ENCODE results near the gene SYNE2. TPM values are rescaled to one million over a fixed set of nuclear protein-coding genes. Genes with fewer than 3 reads are reported as not detected.

SYNE2 gene
- total RNA-seq, 2 experiments from 2014 or later, result 77.7 to 82.4 TPM

DNA sequence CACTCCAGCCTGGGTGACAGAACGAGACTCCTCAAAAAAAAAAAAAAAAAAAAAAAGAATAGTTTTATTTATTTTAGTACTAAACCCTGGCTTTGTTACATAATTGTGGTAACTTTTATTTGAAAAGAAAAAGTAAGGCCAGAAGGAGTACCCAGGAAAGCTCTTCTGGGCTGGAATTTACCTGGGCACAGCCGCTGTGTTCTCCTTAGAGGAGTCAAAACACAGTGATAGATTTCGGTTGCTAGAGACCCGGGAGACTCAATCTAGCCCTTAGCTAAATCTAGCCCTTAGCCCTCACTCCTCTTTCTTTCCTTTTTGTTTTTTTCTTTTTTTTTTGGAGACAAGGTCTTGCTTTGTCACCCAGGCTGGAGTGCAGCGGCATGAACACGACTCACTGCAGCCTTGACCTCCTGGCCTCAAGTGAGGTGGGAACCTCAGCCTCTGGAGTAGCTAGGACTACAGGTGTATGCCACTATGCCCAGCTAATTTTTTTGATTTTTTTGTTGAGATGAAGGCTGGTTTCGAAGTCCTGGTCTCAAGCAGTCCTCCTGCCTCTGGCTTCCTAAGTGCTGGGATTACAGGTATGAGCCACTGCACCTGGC, 49.7 kb downstream of the SYNE2 start:
- CTCF ChIA-PET, result interaction anchor here (0.6 kb wide), 1 partner anchor 411 kb away, joined by 3 read pairs; no protein-coding TSS in a partner anchor
- POLR2A ChIA-PET, result no interaction called here
- peaks cover 33% of the 10 kb centered on the region for H3K4me1 Mint-ChIP-seq
- DNase-seq, result no peak
- no peaks in the 10 kb centered on the region for H3K27me3 Mint-ChIP-seq
- H3K4me3 Mint-ChIP-seq, result no peak overlapping the region
- peaks cover 36% of the 10 kb centered on the region for H3K36me3 Mint-ChIP-seq (ENCODE audit: low read depth)
- no peak overlapping the region for H3K27ac Mint-ChIP-seq
- no peaks in the 10 kb centered on the region for H3K9me3 Mint-ChIP-seq

DNA sequence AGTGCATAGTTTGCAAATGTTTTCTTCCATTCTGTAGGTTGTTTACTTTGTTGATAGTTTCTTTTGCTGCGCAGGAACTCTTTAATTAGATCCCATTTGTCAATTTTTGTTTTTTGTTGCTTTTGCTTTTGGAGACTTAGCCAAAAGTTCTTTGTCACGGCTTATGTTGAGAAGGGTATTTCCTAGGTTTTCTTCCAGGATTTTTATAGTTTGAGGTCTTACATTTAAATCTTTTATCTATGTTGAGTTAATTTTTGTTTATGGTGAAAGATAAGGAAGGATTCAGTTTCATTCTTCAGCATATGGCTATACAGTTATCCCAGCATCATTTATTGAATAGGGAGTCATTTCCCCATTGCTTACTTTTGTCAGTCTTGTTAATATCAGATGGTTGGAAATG, 51.9 kb downstream of the SYNE2 start:
- no peaks in the 10 kb centered on the region for H3K27me3 Mint-ChIP-seq
- no peak overlapping the region for H3K4me3 Mint-ChIP-seq
- ChIA-PET CTCF (no interaction called here), POLR2A (no interaction called here)
- peaks cover 32% of the 10 kb centered on the region for H3K36me3 Mint-ChIP-seq (ENCODE audit: low read depth)
- no peak for DNase-seq
- H3K9me3 Mint-ChIP-seq, result no peaks in the 10 kb centered on the region
- H3K4me1 Mint-ChIP-seq, result peaks cover 44% of the 10 kb centered on the region
- H3K27ac Mint-ChIP-seq, result no peak overlapping the region

DNA sequence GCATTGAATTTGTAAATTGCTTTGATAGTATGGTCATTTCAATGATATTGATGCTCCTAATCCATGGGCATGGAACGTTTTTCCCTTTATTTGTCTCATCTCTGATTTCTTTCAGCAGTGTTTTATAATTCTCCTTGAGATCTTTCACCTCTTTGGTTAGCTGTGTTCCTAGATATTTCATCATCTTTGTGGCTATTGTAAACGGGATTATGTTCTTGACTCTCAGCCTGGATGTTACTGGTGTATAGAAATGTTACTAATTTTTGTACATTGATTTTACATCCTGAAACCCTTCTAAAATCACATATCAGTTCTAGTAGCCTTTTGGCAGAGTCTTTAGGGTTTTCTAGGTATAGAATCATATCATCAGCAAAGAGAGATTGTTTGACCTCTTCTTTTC, 52.6 kb downstream of the SYNE2 start:
- CTCF ChIA-PET, result no interaction called here
- peaks cover 43% of the 10 kb centered on the region for H3K4me1 Mint-ChIP-seq
- peaks cover 32% of the 10 kb centered on the region for H3K36me3 Mint-ChIP-seq (ENCODE audit: low read depth)
- no peaks in the 10 kb centered on the region for H3K27me3 Mint-ChIP-seq
- H3K9me3 Mint-ChIP-seq, result no peaks in the 10 kb centered on the region
- no peak overlapping the region for H3K27ac Mint-ChIP-seq
- POLR2A ChIA-PET, result no interaction called here
- DNase-seq, result no peak
- no peak overlapping the region for H3K4me3 Mint-ChIP-seq

DNA sequence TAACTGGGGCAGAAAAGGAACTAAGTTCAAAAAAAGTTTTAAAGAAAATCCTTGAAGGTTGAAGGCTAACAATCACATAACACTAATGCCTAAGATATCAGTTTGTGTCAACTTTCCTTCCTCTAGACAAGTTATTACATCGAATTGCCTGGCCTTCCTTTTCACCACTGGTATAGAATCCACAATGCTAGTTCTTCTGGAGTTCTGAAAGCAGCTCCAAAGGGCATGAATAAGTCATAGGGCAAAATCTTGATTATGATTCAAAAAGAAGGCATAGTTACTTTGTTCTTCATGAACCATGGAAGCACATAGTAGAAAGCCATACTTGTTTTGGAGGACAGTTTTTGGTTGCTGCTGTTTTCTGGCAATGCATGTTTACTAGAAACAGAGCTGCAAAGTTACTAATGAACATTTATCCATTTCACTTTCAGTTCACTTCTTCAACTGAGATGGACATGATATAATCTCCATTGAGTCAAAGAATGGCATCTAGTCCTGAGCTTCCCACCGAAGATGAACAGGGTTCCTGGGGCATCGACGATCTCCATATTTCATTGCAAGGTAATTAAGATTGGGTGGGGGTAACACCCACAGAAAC, 56.0 kb downstream of the SYNE2 start:
- DNase-seq, result no peak
- POLR2A ChIA-PET, result interaction anchor here (0.8 to 2.4 kb wide), 7 partner anchors 9 to 56 kb away, joined by 3 to 10 read pairs (median 5); partner anchors contain the start of gene SYNE2
- Mint-ChIP-seq H3K4me1 (peaks cover 32% of the 10 kb centered on the region), H3K27ac (no peak overlapping the region), H3K36me3 (ENCODE audit: low read depth) (peaks cover 41% of the 10 kb centered on the region), H3K9me3 (no peaks in the 10 kb centered on the region), H3K27me3 (no peaks in the 10 kb centered on the region), H3K4me3 (peak overlapping the region; percentile 15)
- CTCF ChIA-PET, result interaction anchor here (0.6 to 1.3 kb wide), 2 partner anchors 40 to 395 kb away, joined by 3 to 5 read pairs; no protein-coding TSS in a partner anchor

DNA sequence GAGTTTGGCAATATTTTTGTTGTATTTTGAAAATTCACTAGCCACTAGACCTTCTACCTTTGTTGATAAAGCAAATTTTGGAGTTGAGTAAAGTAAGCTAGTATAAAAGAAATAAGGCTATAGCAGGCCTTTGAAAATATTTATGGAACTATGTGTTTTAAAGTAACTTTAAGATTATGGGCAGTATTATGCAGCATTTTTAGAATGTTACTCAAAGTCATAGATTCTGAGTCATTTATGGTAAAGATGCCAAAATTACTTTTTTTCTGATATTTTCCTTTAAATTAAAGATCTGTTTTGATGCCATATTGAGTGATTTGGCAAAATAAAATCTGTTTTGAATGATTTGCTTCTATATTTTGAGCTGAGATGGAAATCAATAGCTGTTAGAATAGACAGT, 57.2 kb downstream of the SYNE2 start:
- no peak for DNase-seq
- POLR2A ChIA-PET, result interaction anchor here (0.8 to 1.6 kb wide), 5 partner anchors 9 to 314 kb away, joined by 3 to 6 read pairs (median 3); partner anchors contain the start of gene SYNE2
- Mint-ChIP-seq H3K36me3 (ENCODE audit: low read depth) (peaks cover 37% of the 10 kb centered on the region), H3K27ac (no peak overlapping the region), H3K4me3 (no peak overlapping the region), H3K4me1 (peaks cover 28% of the 10 kb centered on the region), H3K27me3 (no peaks in the 10 kb centered on the region), H3K9me3 (no peaks in the 10 kb centered on the region)
- CTCF ChIA-PET, result interaction anchor here (0.8 kb wide), 1 partner anchor 23 kb away, joined by 3 read pairs; no protein-coding TSS in a partner anchor

DNA sequence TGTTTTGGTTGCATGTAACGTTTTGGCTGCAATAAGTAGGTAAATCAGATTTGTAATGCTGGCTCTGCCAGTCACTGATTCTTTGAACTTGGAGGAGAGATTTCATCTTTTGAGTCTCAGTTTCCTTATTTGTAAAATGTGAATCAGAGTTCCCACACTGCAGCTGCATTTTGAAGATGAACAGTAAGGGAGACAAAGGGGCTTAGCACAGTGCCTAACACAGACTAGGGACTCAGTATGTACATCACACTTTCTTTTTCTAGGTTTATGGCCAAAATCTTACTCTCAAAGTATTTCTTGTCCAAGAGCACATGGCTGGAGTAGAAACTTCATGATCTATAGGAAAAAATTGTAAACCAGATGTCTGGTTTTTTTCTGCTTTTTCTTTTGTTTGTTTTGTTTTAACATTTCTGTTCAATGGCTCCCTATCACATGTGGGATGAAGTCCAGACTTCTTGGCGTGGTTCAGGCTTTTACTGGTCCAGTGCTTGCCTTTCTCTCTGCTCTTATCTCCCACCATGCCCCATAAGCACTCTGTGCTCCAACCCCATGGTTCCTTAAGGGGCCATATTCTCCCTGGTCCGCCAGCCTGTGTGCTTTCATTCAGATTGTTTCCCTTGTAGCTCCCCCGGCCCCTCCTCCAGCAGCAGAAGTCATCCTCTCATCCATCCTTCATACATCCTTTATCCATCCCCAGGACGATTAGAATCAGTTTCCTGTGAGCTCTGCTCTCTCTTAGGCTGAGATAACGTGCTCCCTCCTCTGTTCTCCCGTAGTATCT, 58.0 kb downstream of the SYNE2 start:
- ChIA-PET CTCF (interaction anchor here (0.8 kb wide), 1 partner anchor 22 kb away, joined by 3 read pairs; no protein-coding TSS in a partner anchor), POLR2A (interaction anchor here (0.8 to 1.2 kb wide), 4 partner anchors 10 to 313 kb away, joined by 3 read pairs; no protein-coding TSS in a partner anchor)
- Mint-ChIP-seq H3K27ac (no peak overlapping the region), H3K36me3 (ENCODE audit: low read depth) (peaks cover 29% of the 10 kb centered on the region), H3K27me3 (no peaks in the 10 kb centered on the region), H3K4me1 (peaks cover 28% of the 10 kb centered on the region), H3K9me3 (no peaks in the 10 kb centered on the region), H3K4me3 (no peak overlapping the region)
- DNase-seq, result no peak

DNA sequence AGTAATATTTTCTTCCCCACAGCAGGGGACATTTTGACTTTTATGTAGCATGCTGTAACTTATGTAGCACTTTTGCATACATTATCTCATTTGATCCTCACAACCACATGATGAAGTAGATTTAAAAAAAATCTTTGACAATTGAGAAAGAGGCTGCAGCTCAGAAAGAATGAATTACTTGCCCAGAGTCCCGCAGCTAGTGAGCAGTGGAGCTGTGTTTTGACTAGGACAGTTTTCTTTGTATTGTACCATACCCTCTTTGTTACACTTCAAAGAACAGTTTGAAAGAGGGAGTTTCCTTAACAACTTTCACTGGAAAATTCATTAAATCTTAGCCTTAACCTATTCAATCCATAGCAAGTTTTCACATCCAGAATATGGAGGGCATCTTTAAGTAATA, 58.6 kb downstream of the SYNE2 start:
- Mint-ChIP-seq H3K4me3 (no peak overlapping the region), H3K27me3 (no peaks in the 10 kb centered on the region), H3K27ac (no peak overlapping the region), H3K4me1 (peaks cover 28% of the 10 kb centered on the region), H3K36me3 (ENCODE audit: low read depth) (peaks cover 29% of the 10 kb centered on the region), H3K9me3 (no peaks in the 10 kb centered on the region)
- DNase-seq, result no peak
- POLR2A ChIA-PET, result interaction anchor here (1.2 kb wide), 1 partner anchor 313 kb away, joined by 3 read pairs; no protein-coding TSS in a partner anchor
- CTCF ChIA-PET, result no interaction called here

DNA sequence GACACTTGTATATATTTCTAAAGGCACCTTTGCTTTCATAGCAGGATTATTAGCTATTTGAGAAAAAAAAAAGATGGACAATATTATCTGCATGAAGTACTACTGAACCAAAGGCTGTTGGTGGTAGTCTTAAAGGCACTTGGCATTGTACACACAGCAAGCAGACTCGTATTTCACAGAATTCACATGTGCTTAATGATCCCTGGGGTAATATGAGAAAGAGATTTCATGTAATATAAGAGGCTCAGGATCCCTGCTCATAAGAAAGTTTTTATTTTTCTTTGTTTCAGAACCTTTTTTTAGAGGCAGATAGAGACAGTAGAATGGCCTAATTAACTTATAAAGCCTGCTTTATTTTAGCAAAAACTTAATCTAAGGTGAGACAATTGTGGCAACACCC, 59.5 kb downstream of the SYNE2 start:
- Mint-ChIP-seq H3K4me1 (peaks cover 28% of the 10 kb centered on the region), H3K4me3 (no peak overlapping the region), H3K27ac (no peak overlapping the region), H3K36me3 (ENCODE audit: low read depth) (peaks cover 29% of the 10 kb centered on the region), H3K27me3 (no peaks in the 10 kb centered on the region), H3K9me3 (no peaks in the 10 kb centered on the region)
- ChIA-PET POLR2A (no interaction called here), CTCF (no interaction called here)
- no peak for DNase-seq

DNA sequence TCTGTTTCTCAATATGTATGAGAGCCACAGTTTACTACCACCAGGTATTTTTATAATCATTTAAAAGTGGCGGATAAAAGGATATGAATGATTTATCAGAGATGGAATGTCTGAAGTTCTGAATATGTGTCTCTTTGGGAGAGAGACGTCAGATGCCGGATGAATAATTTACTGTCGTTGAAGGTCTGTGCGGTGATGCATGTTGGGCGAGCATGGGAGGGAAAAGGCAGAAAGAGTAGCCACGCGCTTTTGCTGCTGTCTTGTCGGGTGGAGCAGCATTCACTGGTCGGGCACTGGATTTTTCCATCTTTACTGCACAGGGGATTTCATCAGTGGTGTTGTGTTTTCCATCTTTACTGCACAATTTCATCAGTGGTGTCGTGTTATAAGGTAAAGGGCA, 65.6 kb downstream of the SYNE2 start:
- Mint-ChIP-seq H3K36me3 (ENCODE audit: low read depth) (peaks cover 13% of the 10 kb centered on the region), H3K27ac (no peak overlapping the region), H3K4me3 (no peak overlapping the region), H3K27me3 (no peaks in the 10 kb centered on the region), H3K9me3 (no peaks in the 10 kb centered on the region), H3K4me1 (peaks cover 9% of the 10 kb centered on the region)
- ChIA-PET CTCF (no interaction called here), POLR2A (no interaction called here)
- no peak for DNase-seq

DNA sequence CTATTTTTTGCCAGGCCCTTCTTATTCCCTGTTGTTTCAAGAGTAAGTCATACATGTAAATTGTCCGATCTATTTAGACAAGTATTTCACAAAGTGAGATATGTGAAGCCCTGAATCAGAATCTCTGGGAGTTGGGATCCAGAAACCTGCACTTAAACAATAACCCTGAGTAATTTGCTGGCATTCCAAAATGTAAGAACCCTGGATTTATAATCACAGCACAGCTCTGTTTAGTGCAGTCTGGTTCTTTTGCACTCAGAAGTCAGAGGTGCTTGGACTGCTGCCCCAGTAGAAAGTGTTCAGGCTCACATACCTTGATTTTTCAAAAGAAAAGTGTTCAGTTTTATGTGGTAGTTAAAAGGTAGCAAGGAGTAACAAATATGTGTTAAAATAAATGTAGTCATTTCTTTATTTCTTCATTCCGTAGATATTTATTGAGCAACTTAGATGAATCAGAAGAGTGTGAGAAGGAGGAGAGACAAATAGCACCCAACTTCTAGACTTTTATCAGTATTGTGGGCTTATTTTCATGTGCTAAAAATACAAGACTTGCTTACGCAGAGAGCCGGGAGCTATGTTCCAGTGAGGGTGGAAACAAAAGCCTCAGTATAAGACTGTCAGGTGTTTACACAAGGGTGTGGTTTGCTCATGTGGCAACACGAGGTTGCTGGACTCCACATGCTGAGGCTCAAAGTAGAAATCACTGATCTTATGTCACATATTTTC, 70.1 kb downstream of the SYNE2 start:
- Mint-ChIP-seq H3K27ac (no peak overlapping the region), H3K36me3 (ENCODE audit: low read depth) (peaks cover 29% of the 10 kb centered on the region), H3K4me1 (peaks cover 9% of the 10 kb centered on the region), H3K9me3 (peaks cover 5% of the 10 kb centered on the region), H3K27me3 (no peaks in the 10 kb centered on the region), H3K4me3 (no peak overlapping the region)
- CTCF ChIA-PET, result no interaction called here
- POLR2A ChIA-PET, result interaction anchor here (0.9 to 1.8 kb wide), 3 partner anchors 10 to 416 kb away, joined by 3 to 5 read pairs (median 4); no protein-coding TSS in a partner anchor
- no peak for DNase-seq

DNA sequence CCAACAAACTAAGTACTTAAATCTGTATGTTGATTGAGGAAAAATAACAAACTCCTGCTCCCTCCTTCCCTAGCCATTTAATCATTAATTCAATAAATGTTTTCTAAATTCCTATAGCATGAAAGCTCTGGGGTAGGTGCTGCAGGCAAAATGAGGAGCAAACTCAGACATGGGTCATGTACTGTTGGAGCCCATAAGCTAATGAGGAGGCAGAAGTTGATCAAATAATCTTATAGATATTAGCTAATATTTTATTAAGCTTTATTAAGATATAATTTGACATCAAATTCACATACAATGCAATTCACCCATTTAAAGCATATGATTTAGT, 70.6 kb downstream of the SYNE2 start:
- ChIA-PET POLR2A (interaction anchor here (0.9 to 1.8 kb wide), 3 partner anchors 10 to 415 kb away, joined by 3 to 5 read pairs (median 4); no protein-coding TSS in a partner anchor), CTCF (no interaction called here)
- Mint-ChIP-seq H3K9me3 (peaks cover 5% of the 10 kb centered on the region), H3K4me3 (no peak overlapping the region), H3K27ac (no peak overlapping the region), H3K27me3 (no peaks in the 10 kb centered on the region), H3K36me3 (ENCODE audit: low read depth) (peaks cover 32% of the 10 kb centered on the region), H3K4me1 (peaks cover 9% of the 10 kb centered on the region)
- no peak for DNase-seq

DNA sequence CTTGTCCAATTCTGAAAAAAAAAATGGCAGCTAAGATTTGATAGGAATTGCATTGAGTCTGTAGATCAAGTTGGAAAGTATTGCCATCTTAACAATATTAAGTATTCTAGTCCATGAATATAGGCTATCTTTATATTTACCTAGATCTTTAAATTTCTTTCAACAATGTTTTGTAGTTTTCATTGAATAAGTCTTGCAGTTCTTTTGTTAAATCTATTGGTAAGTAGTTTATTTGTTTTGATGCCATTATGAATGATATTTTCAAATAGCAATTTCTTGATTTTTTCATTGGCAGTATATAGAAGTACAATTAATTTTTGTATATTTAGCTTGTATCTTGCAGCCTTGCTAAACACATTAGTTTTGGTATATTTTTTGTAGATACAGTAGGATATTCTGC, 71.6 kb downstream of the SYNE2 start:
- DNase-seq, result no peak
- Mint-ChIP-seq H3K36me3 (ENCODE audit: low read depth) (peaks cover 31% of the 10 kb centered on the region), H3K4me3 (no peak overlapping the region), H3K27me3 (no peaks in the 10 kb centered on the region), H3K9me3 (peaks cover 5% of the 10 kb centered on the region), H3K4me1 (peaks cover 9% of the 10 kb centered on the region), H3K27ac (no peak overlapping the region)
- ChIA-PET CTCF (no interaction called here), POLR2A (interaction anchor here (0.8 to 1.7 kb wide), 2 partner anchors 8 to 14 kb away, joined by 3 to 4 read pairs; no protein-coding TSS in a partner anchor)

DNA sequence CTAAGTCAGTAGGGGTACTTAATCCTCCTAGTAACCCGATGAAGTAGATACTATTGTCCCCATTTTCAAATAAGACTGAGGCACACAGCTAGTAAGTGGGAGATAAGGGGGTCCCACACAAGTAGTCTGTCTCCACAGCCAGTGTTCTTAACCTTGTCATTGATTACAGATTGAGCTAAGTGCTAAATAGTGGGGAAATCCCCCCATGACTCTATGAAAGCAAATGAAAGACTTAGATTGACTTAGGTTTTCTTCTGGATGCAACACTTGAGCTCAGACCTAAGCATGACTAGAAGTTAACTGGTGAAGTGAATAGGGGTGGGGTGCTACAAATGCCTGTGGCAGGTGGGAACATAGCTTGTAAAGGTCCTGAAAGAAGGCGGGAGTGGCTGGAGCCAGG, 73.8 kb downstream of the SYNE2 start:
- Mint-ChIP-seq H3K27ac (no peak overlapping the region), H3K27me3 (no peaks in the 10 kb centered on the region), H3K9me3 (peaks cover 5% of the 10 kb centered on the region), H3K36me3 (ENCODE audit: low read depth) (peaks cover 33% of the 10 kb centered on the region), H3K4me1 (peaks cover 9% of the 10 kb centered on the region), H3K4me3 (no peak overlapping the region)
- ChIA-PET CTCF (no interaction called here), POLR2A (interaction anchor here (0.6 kb wide), 1 partner anchor 16 kb away, joined by 3 read pairs; no protein-coding TSS in a partner anchor)
- DNase-seq, result no peak

Data from activated CD4-positive, alpha-beta memory T cell treated with anti-CD3 and anti-CD28 coated beads, Interleukin-2, amount 10 ng/mL, durations not matched to agents 7 days and 5 days (primary cell).